Right renal cortex interstitium (tissue), 3 donors: Measurements from ENCODE around the gene RASGRF1. TPM values are rescaled to one million over a fixed set of nuclear protein-coding genes. Genes with fewer than 3 reads are reported as not detected.
"Not testable (repeated sequence)": the region's sequence is repeated elsewhere in the genome, so short reads cannot be mapped to it uniquely, and the experiment has no call there.

Experiments
- DNase-seq, 3 donors: peaks; one replicate each; pipeline ENCODE4 v3.0.0-alpha.2; 2013; ENCODE audit warnings: low read depth in 3 of 3, low spot score in 2 of 3
- polyA plus RNA-seq, 3 donors: library from polyadenylated mRNA; unstranded; fragments of 120-200 nt; gene quantifications; one replicate each; pipeline ENCODE4 v1.2.1, GENCODE V29; 2013; ENCODE audit not compliant: insufficient read length in 3 of 3

Gene RASGRF1
- polyA plus RNA-seq, 3 donors: 0.21 to 0.82 (median 0.43) TPM

DNA sequence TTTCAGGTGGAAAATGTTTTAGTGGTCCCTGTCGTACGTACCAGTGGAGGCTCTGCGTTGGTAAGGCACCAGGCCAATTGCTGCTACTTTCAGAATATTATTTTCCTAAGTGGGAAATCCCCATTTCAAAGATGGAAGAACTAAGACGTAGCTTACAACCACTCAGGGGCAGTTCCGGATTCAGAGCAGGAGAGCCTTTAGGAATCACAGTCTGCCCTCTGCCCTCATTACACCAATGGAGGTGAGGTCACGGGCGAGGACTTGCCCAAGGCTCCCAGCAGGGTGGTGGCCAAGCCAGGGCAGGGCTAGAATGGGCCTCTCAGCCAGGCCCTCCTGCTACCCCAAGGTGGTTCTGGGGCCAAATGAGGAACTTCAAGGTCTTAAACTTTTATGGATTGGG lies 72.6 kb downstream of the RASGRF1 start:
- no peak for DNase-seq

GRCh38 chr15:79016527-79017170 lies 73.9 kb downstream of the RASGRF1 start:
- no peak for DNase-seq

DNA sequence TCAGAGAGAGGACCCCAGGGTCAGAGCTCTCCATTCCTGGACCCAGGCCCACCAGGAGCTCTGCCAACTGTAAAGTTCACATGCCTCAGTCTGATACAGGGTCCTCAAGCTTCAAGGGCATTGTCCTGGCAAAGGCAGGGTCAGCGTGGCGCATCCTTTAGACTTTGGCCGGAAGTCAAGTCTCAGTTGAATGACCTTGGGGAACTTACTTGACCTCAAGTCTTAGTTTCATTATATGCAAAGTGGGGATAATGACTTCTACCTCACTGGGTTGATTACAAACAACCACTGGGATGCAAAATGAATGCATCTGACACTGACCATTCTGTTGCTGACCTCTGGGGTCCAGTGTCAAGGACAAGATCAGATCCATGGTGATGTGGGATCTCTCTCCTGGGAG lies 75.2 kb downstream of the RASGRF1 start:
- DNase-seq: no peak

DNA sequence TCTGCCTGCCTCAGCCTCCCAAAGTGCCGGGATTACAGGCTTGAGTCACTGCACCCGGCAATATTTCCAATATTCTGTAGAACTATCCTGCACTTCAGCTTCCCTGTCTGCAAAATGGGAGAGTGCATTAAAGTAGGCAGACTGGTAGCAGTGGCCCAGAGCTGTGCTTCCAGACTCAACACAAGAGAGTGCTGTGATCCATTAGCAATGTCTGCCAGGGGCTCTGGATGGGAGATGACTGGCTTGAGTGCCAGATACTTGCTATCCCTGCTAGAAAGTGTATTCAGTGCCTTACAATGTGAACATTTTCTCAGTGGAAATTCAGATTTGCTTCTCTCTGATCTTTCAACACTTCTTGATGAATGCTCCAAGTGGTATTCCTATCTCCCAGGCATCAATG lies 80.3 kb downstream of the RASGRF1 start:
- no peak for DNase-seq

DNA sequence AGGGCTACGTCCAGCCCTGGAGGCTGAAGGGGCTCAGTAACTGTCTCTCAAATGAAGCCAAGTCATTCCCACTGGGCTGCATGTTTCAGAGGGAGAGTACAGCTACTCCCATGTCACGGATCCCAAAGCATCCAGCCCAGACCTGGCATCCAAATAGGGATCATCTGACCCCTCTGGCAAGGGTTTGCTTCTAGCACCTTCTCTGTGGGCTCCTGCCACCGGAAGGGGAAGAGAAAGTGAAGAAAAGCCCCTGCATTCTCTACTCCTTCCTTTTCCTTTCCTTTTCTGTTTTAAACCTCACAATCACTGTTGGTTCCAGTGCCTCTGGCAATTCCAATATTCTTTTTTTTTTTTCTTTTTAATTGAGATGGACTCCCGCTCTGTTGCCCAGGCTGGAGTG lies 81.2 kb downstream of the RASGRF1 start:
- DNase-seq: no peak

- DNase-seq: no peak
These were observed 81.9 kb downstream of the RASGRF1 start for GRCh38 chr15:79008659-79009058.

- no peak for DNase-seq
These were observed 83.5 kb downstream of the RASGRF1 start for GRCh38 chr15:79007066-79007465.

GRCh38 chr15:79006071-79006470 lies 84.5 kb downstream of the RASGRF1 start:
- DNase-seq: no peak

DNA sequence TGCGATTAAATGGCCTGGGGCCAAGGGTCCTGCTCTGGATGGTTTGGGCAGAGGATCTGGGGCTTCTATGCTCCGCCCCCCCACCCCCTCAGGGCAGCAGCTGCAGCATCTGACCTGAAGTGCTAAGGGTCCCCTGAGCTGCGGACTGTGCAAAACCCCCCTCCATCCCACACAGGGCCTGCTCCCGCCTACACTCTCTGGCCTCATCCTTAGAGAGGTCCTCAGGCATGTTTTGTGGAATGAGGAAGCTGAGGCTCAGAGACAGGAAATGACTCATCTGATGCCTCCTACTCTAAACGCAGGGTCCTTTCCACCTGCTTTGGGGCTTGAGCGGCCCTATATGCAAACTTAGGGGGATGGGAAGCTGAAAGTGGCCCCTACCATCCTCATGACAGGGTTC lies 86.2 kb downstream of the RASGRF1 start:
- no peak for DNase-seq

- no peak for DNase-seq
These were observed 86.7 kb downstream of the RASGRF1 start for GRCh38 chr15:79003896-79004295.

GRCh38 chr15:79003301-79003700 lies 87.3 kb downstream of the RASGRF1 start:
- no peak for DNase-seq

DNA sequence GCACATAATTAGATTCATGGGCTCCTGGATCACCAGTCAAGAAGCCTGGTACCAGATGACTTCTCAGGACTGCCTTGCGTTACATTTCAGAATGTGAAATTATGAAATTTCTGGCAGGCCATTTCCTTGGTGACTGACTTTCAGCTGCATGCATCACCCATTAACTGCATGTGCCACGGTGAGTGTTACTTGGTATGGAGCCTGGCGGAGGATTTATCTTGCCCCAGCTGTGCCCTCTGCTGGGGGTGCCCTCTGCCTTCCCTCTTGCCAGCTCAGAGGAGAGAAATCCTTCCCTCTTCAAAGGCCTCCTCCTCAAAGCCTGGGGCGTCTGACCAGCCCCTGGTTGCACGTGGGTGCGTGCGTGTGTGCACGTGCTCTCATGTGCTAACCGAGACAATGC lies 88.0 kb downstream of the RASGRF1 start:
- DNase-seq: no peak

GRCh38 chr15:78999636-79000035 lies 90.9 kb downstream of the RASGRF1 start:
- no peak for DNase-seq

- DNase-seq: no peak
These were observed 92.1 kb downstream of the RASGRF1 start for GRCh38 chr15:78998526-78998925.

DNA sequence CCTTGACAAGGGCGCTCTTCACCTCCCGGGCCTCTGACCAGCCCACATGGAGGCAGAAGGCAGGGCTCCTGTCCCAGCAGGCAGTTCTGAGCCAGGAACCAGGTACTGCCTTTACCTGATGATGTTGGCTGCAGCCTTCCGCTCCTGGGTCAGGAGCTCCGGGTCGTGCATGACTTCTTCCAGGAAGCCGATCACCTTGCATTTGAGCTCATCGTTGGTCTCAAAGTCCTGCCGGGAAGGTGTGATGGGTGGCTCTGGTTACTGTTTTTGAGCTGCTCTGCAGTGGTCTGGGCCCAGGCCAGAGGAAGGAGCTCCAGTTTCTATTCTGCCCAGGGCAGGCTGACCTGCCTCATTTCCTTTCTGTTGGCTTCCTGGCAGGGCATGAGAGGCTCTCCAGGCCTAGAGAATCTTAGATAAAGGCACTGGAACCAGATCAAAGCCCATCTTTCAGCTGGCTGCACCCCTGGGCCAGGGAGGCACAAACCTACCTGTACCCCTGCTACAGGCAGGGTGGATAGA lies 92.5 kb downstream of the RASGRF1 start:
- no peak for DNase-seq

DNA sequence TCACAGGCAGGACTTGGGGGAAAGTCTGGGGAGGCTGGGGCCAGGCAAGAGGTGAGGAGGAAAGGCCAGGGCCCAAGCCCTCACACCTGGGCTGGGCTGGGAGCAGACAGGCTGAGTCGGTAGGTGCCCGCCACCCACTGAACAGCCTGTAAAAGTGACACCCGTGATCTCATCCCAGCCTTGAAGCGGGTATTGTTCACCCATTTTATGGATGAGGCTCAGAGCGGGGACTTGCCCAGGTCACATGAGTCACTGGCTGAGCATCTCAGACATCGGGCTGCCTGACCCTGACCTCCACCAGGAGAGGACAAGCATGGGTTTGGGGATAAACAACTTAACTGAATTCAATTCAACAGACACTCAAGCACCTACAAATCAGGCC lies 93.7 kb downstream of the RASGRF1 start:
- no peak for DNase-seq

DNA sequence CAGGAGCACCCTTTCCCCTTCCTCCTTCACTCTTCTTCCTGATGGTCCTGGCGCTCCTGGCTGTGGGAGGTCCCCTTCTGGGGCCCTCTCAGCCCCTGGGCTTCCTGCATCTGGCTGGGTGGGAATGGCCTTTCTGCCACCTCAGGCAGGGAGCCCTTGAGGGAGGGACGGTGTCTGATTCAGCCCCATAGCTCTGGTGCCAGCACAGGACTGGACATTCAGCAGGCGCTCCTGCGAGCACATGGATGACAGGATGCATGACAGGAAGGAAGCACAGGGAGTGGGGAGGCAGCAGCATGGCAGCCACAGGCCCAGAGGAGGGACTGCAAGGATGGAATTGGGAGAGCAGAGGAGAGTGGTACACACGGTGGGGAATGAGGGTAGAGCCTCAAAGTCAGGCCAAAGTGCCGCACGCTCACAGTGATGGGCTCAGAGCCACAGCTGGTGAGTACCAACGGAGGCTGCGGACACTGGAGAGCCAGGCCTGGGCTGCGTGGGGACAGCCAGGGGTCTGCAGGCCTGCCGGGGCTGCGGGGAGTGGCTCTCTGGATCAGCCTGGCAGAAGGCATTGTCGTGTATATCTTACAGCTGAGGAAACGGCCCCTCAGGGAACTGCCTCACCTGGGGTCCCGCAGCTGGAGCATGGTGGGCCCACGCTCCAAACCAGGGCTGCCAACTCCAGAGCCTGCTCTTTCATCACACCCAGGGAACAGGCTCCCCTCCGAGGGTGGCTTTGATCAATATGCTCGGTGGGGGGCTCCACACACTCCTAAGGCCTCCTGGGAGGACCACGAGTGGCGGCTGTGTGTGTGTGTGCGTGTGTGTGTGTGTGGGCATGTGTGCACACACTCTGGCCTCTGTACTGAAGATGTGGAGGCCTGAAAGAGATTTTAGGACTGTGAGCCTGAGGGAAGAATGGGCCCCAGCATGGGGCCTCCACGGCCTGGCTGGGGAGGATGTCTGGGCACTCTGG lies 94.4 kb downstream of the RASGRF1 start:
- no peak for DNase-seq

DNA sequence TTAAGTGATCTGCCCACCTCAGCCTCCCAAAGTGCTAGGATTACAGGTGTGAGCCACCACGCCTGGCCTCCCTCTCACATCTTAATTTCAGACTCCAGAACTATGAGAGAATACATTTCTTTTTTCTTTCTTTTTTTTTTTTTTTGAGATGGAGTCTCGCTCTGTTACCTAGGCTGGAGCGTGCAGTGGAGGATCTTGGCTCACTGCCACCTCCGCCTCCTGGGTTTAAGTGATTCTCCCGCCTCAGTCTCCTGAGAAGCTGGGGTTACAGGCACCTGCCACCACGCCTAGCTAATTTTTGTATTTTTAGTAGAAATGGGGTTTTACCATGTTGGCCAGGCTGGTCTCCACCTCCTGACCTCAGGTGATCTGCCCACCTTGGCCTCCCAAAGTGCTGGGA lies 95.4 kb downstream of the RASGRF1 start:
- DNase-seq: not testable (repeated sequence)

GRCh38 chr15:78993931-78994530 lies 96.5 kb downstream of the RASGRF1 start:
- no peak for DNase-seq

DNA sequence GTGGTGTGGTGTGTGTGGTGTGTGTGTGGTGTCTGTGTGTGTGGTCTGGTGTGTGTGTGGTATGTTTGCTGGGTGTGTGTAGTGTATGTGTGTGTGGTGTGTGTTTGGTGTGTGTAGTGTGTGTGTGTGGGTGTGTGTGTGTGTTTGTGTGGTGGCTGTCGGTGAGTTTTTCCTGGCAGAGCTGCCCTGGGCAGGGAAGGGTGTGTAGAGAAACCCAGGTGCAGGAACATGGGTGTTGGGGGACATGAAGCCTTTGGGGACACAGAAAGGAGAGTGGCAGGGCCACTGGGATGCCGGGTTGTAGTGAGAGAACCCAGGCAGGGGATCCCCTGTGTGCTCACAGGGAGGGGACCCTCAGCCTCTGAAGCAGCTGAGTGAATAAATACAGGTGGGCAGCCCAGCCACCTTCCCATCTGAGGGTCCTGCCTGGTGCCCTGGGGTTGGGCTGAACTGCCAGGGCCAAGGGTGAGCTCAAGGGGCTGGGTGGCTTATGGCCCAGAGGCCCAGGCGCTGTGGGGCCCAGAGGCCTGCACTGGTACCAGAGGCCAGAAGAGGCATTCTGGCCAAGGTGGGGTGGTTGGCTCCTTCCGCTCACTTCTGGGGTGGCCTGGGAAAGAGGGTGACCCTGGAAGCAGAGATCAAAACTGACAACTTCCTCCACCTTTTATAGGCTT lies 97.2 kb downstream of the RASGRF1 start:
- DNase-seq: no peak
